IMR-90 (cell line): Measurements from ENCODE around the gene BEX2. TPM values are rescaled to one million over a fixed set of nuclear protein-coding genes. Genes with fewer than 3 reads are reported as not detected.

Experiments
- ATAC-seq: fragments of 200-7000 bp; cut with Tn5 transposase; 2 replicates; pipeline ENCODE4 v1.9.1; 2020; ENCODE audit warnings: low read depth, mild to moderate bottlenecking, moderate library complexity
- BruUV-seq: library from RNA; stranded (reverse); fragments of 400-500 nt; replicated peaks from 2 replicates; lab custom pipeline; 2021; lab: Mats Ljungman, UMichigan
- CTCF ChIA-PET: fragments of 300-600 bp; formaldehyde crosslinking; extraction: SDS; loops from one replicate; lab custom pipeline; 2021; ENCODE audit warnings: antibody characterized with exemption; lab: Yijun Ruan, JAX
- POLR2A ChIA-PET: fragments of 300-600 bp; sonication (Branson Sonifier 250); formaldehyde crosslinking; loops from one replicate; lab custom pipeline; 2022; ENCODE audit warnings: antibody characterized with exemption; ENCODE audit not compliant: unreplicated experiment; lab: Charles Lee
- DNase-seq: peaks from one replicate; pipeline ENCODE4 v3.0.0; 2013
- H2AFZ ChIP-seq: replicated peaks from 2 replicates; pipeline ENCODE3; 2013; ENCODE audit warnings: low read length, mild to moderate bottlenecking; ENCODE audit not compliant: poor library complexity
- H2AK5ac ChIP-seq: 2 replicates; pipeline ENCODE4 v1.6.1; 2013; ENCODE audit warnings: low read depth, low read length, inconsistent platforms
- H2AK9ac ChIP-seq: replicated peaks from 2 replicates; pipeline ENCODE3; 2013; ENCODE audit warnings: mild to moderate bottlenecking, low read depth, low read length, moderate library complexity; ENCODE audit not compliant: poor library complexity
- H2BK120ac ChIP-seq: 2 replicates; pipeline ENCODE4 v1.6.1; 2013; ENCODE audit warnings: low read depth, low read length, inconsistent platforms
- H2BK15ac ChIP-seq: 3 replicates; pipeline ENCODE4 v1.6.1; 2013; ENCODE audit warnings: low read depth, low read length, inconsistent platforms
- H2BK20ac ChIP-seq: 2 replicates; pipeline ENCODE4 v1.6.1; 2013; ENCODE audit warnings: low read depth, mild to moderate bottlenecking, inconsistent platforms, low read length, moderate library complexity
- H2BK5ac ChIP-seq: 2 replicates; pipeline ENCODE4 v1.6.1; 2013; ENCODE audit warnings: mild to moderate bottlenecking, low read depth, low read length, inconsistent platforms; ENCODE audit not compliant: poor library complexity, severe bottlenecking
- H3K14ac ChIP-seq: replicated peaks from 2 replicates; pipeline ENCODE4 v1.6.1; 2013; ENCODE audit warnings: low read depth, low read length, inconsistent platforms
- H3K18ac ChIP-seq: 2 replicates; pipeline ENCODE4 v1.6.1; 2013; ENCODE audit warnings: low read depth, low read length, control low read depth
- H3K23ac ChIP-seq: 2 replicates; pipeline ENCODE4 v1.6.1; 2013; ENCODE audit warnings: low read depth, low read length, inconsistent platforms
- H3K27ac ChIP-seq: 2 replicates; pipeline ENCODE4 v1.5.1; 2013; ENCODE audit warnings: mild to moderate bottlenecking, control low read depth, low read length; ENCODE audit not compliant: insufficient read depth
- H3K27me3 ChIP-seq: 2 replicates; pipeline ENCODE4 v1.6.1; 2013; ENCODE audit warnings: low read length; ENCODE audit not compliant: control insufficient read depth, insufficient read depth
- H3K36me3 ChIP-seq: 2 replicates; pipeline ENCODE4 v1.6.1; 2013; ENCODE audit warnings: low read length, mixed read lengths; ENCODE audit not compliant: control insufficient read depth, insufficient read depth
- H3K4ac ChIP-seq: 2 replicates; pipeline ENCODE4 v1.6.1; 2013; ENCODE audit warnings: low read depth, low read length, inconsistent platforms
- H3K4me1 ChIP-seq: 2 replicates; pipeline ENCODE4 v1.6.1; 2013; ENCODE audit warnings: low read length, mixed read lengths; ENCODE audit not compliant: control insufficient read depth, insufficient read depth
- H3K4me2 ChIP-seq: 2 replicates; pipeline ENCODE4 v1.6.1; 2013; ENCODE audit warnings: low read depth, mild to moderate bottlenecking, control low read depth, low read length, moderate library complexity
- H3K4me3 ChIP-seq: 2 replicates; pipeline ENCODE4 v1.5.1; 2013; ENCODE audit warnings: low read depth, mild to moderate bottlenecking, control low read depth, low read length, moderate library complexity; ENCODE audit not compliant: insufficient read depth
- H3K56ac ChIP-seq: 2 replicates; pipeline ENCODE4 v1.6.1; 2013; ENCODE audit warnings: low read length, inconsistent platforms; ENCODE audit not compliant: insufficient read depth; ENCODE audit errors: extremely low read depth
- H3K79me1 ChIP-seq, 2 experiments: 2 replicates each; pipeline ENCODE4 v1.6.1; 2013; ENCODE audit warnings: low read length in 2 of 2, inconsistent platforms in 1 of 2, low read depth in 1 of 2
- H3K9ac ChIP-seq: 2 replicates; pipeline ENCODE4 v1.6.1; 2013; ENCODE audit warnings: low read depth, low read length, control low read depth
- H3K9me1 ChIP-seq: 2 replicates; pipeline ENCODE4 v1.6.1; 2013; ENCODE audit warnings: low read length, inconsistent platforms; ENCODE audit not compliant: insufficient read depth
- H3K9me3 ChIP-seq: 2 replicates; pipeline ENCODE4 v1.6.1; 2013; ENCODE audit warnings: low read length; ENCODE audit not compliant: control insufficient read depth, insufficient read depth
- H4K20me1 ChIP-seq: 2 replicates; pipeline ENCODE4 v1.6.1; 2013; ENCODE audit warnings: low read length, inconsistent platforms; ENCODE audit not compliant: insufficient read depth
- H4K5ac ChIP-seq: 2 replicates; pipeline ENCODE4 v1.6.1; 2013; ENCODE audit warnings: mild to moderate bottlenecking, low read depth, low read length, control low read depth
- H4K8ac ChIP-seq, 2 experiments: 2 replicates each; pipeline ENCODE4 v1.6.1; 2013; ENCODE audit warnings: low read depth in 2 of 2, low read length in 2 of 2, control low read depth in 1 of 2, inconsistent platforms in 1 of 2
- H4K91ac ChIP-seq: 2 replicates; pipeline ENCODE4 v1.6.1; 2013; ENCODE audit warnings: low read depth, low read length, inconsistent platforms; ENCODE audit not compliant: insufficient read depth
- CHD1 ChIP-seq: IDR thresholded peaks from 2 replicates; pipeline ENCODE4 v1.6.1; 2012; ENCODE audit warnings: low read depth, low read length, improper control_type of control experiment
- CTCF ChIP-seq: conservative IDR thresholded peaks from 2 replicates; pipeline ENCODE4 v1.5.1; 2012; ENCODE audit warnings: mild to moderate bottlenecking, low read depth, low read length, improper control_type of control experiment
- ELK1 ChIP-seq: fragments of 150-350 bp; IDR thresholded peaks from 2 replicates; pipeline ENCODE4 v1.6.1; 2016; ENCODE audit warnings: low read depth, mild to moderate bottlenecking, low read length, moderate library complexity, borderline replicate concordance
- FOS ChIP-seq: fragments of 150-350 bp; IDR thresholded peaks from 2 replicates; pipeline ENCODE4 v1.6.1; 2016; ENCODE audit warnings: low read depth, low read length
- MAZ ChIP-seq: IDR thresholded peaks from 2 replicates; pipeline ENCODE4 v1.6.1; 2012; ENCODE audit warnings: low read depth, mild to moderate bottlenecking, low read length, improper control_type of control experiment, moderate library complexity, borderline replicate concordance
- MXI1 ChIP-seq: IDR thresholded peaks from 2 replicates; pipeline ENCODE4 v1.6.1; 2012; ENCODE audit warnings: low read depth, mild to moderate bottlenecking, low read length, moderate library complexity, borderline replicate concordance
- NFE2L2 ChIP-seq: fragments of 150-350 bp; IDR thresholded peaks from 2 replicates; pipeline ENCODE4 v1.6.1; 2016; ENCODE audit warnings: low read depth, mild to moderate bottlenecking, low read length
- POLR2A ChIP-seq: IDR thresholded peaks from 2 replicates; pipeline ENCODE4 v1.6.1; 2012; ENCODE audit warnings: mild to moderate bottlenecking, low read depth, low read length
- RAD21 ChIP-seq: IDR thresholded peaks from 2 replicates; pipeline ENCODE4 v1.6.1; 2012; ENCODE audit warnings: low read length, improper control_type of control experiment
- RCOR1 ChIP-seq: IDR thresholded peaks from 2 replicates; pipeline ENCODE4 v1.6.1; 2012; ENCODE audit warnings: mild to moderate bottlenecking, low read length, improper control_type of control experiment; ENCODE audit not compliant: insufficient replicate concordance
- RFX5 ChIP-seq: IDR thresholded peaks from 2 replicates; pipeline ENCODE4 v1.8.0; 2012; ENCODE audit warnings: low read depth, mild to moderate bottlenecking, low read length, moderate library complexity
- SMC3 ChIP-seq: fragments of 150-350 bp; IDR thresholded peaks from 2 replicates; pipeline ENCODE4 v1.6.1; 2016; ENCODE audit warnings: low read depth, mild to moderate bottlenecking, antibody characterized with exemption, low read length, moderate library complexity
- USF2 ChIP-seq: fragments of 150-350 bp; IDR thresholded peaks from 2 replicates; pipeline ENCODE4 v1.6.1; 2017; ENCODE audit warnings: mild to moderate bottlenecking, antibody characterized with exemption, low read length, low read depth
- dilution Hi-C: fragments of 300-500 bp; cut with HindIII; formaldehyde crosslinking; loops from one replicate; pipeline ENCODE4 v1.14.3; 2018; ENCODE audit warnings: low sequenced_read_pairs; ENCODE audit not compliant: unreplicated experiment
- in situ Hi-C: fragments of 300-500 bp; cut with MboI; formaldehyde crosslinking; loops from 3 replicates; pipeline ENCODE4 v1.14.3; 2019; ENCODE audit warnings: low sequenced_read_pairs, inconsistent platforms, mixed read lengths
- intact Hi-C: fragments of 100-400 bp; cut with micrococcal nuclease; formaldehyde crosslinking; loops from 2 replicates; pipeline ENCODE4 v1.10.0; 2022
- polyA plus RNA-seq, 3 experiments: library from polyadenylated mRNA; depleted of rRNA; stranded (reverse); fragments of >200 nt; gene quantifications; 2 replicates each; pipeline ENCODE4 v1.2.3, GENCODE V29; 2012; ENCODE audit warnings: low replicate concordance in 1 of 3
- total RNA-seq: library from RNA; depleted of rRNA; stranded (reverse); fragments of >200 nt; gene quantifications from 2 replicates; pipeline ENCODE4 v1.2.3, GENCODE V29; 2012

The BEX2 gene
- total and polyA plus RNA-seq, 2 of the 4 experiments (the other 2 are of a cell fraction), result 0.19 TPM; not detected in 1

DNA sequence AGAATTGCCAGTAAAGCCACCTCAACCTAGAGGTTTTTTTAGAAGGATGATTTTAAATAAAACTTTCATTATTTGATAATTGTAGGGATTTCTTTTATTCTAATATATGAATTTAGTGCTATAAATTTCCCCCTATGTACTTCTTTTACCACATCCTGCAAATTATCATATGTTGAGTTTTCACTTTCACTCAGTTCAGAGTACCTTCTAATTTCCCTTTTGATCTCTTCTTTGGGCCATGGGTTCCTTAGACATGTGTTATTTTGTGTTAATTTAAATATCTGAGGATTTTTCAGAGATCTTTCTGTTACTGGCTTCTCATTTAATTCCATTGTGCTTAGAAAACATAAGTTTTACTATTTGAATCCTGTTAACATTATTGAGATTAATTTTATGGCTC, 6.1 kb downstream of the BEX2 start:
- no peaks in the 10 kb centered on the region for H3K4me1 ChIP-seq
- no peak overlapping the region for H3K23ac ChIP-seq
- peaks cover 2% of the 10 kb centered on the region for H3K27me3 ChIP-seq
- ATAC-seq (no peak), DNase-seq (no peak)
- no peak overlapping the region for H3K9ac ChIP-seq
- H3K36me3 ChIP-seq, result no peaks in the 10 kb centered on the region
- H4K20me1 ChIP-seq, result no peaks in the 10 kb centered on the region
- CTCF ChIA-PET, result no interaction called here
- no peak overlapping the region for H2BK120ac ChIP-seq
- no peak overlapping the region for H2AK9ac ChIP-seq
- H3K4me3 ChIP-seq, result no peak overlapping the region
- no peaks in the 10 kb centered on the region for H3K9me3 ChIP-seq
- no peak overlapping the region for H3K56ac ChIP-seq
- H3K9me1 ChIP-seq, result no peaks in the 10 kb centered on the region
- H4K8ac ChIP-seq, result no peak overlapping the region
- no peak overlapping the region for H3K4ac ChIP-seq
- H2AFZ ChIP-seq, result no peak overlapping the region
- H4K5ac ChIP-seq, result no peak overlapping the region
- POLR2A ChIA-PET, result no interaction called here
- dilution Hi-C loops, result no loop called here
- TF ChIP-seq RCOR1, result no peak
- TF ChIP-seq FOS, result no peak
- no peak for TF ChIP-seq NFE2L2
- TF ChIP-seq RFX5, result no peak
- TF ChIP-seq POLR2A, result no peak
- no peak for TF ChIP-seq CHD1
- no peak for TF ChIP-seq MXI1
- no peak for TF ChIP-seq CTCF
- TF ChIP-seq ELK1, result no peak
- no peak for TF ChIP-seq MAZ
- TF ChIP-seq SMC3, result no peak
- no peak for TF ChIP-seq RAD21
- no peak for TF ChIP-seq USF2
- H3K14ac ChIP-seq, result no peak overlapping the region
- H3K27ac ChIP-seq, result no peak overlapping the region
- no peaks in the 10 kb centered on the region for H3K79me1 ChIP-seq
- no peak overlapping the region for H2AK5ac ChIP-seq
- H4K91ac ChIP-seq, result no peak overlapping the region
- no peak overlapping the region for H3K18ac ChIP-seq
- H3K4me2 ChIP-seq, result no peak overlapping the region
- no peak overlapping the region for H2BK5ac ChIP-seq
- BruUV-seq, result no TSS peak
- in situ Hi-C loops, result no loop called here
- H2BK15ac ChIP-seq, result no peak overlapping the region
- intact Hi-C loops, result no loop called here
- H2BK20ac ChIP-seq, result no peak overlapping the region
